ENCODE results near the gene KLHL29. TPM values are rescaled to one million over a fixed set of nuclear protein-coding genes. Genes with fewer than 3 reads are reported as not detected.

KLHL29 gene
- polyA plus RNA-seq, 3 donors = 0.03 TPM; not detected in 2

- Histone ChIP-seq H4K20me1 (ENCODE audit: insufficient read depth, low read length) (no peaks in the 10 kb centered on the region), H3K4me1 (ENCODE audit: control insufficient read depth in 1 of 2, insufficient read depth in 2 of 2, low read length in 2 of 2) (no peaks in the 10 kb centered on the region), H3K27me3 (ENCODE audit: control insufficient read depth in 2 of 2, insufficient read depth in 2 of 2, low read length in 2 of 2) (peaks cover 0 to 2% of the 10 kb centered on the region in 2 donors), H3K36me3 (replicated peaks in 1 of 2; ENCODE audit: control insufficient read depth in 1 of 2, insufficient read depth in 2 of 2, low read length in 2 of 2) (no peaks in the 10 kb centered on the region), H3K9me3 (replicated peaks in 1 of 2; ENCODE audit: control insufficient read depth in 1 of 2, insufficient read depth in 1 of 2, low read length in 2 of 2) (no peaks in the 10 kb centered on the region), H3K79me2 (ENCODE audit: insufficient read depth, low read length) (no peaks in the 10 kb centered on the region), H3K27ac (ENCODE audit: low read depth in 1 of 2, low read length in 2 of 2) (no peak overlapping the region), H3K4me2 (replicated peaks; ENCODE audit: extremely low read depth, low read length, poor library complexity, severe bottlenecking) (no peak overlapping the region), H3K4me3 (replicated peaks in 1 of 3; ENCODE audit: low read depth in 2 of 3, low read length in 3 of 3) (no peak overlapping the region), H3K9ac (ENCODE audit: insufficient read depth, low read length, poor library complexity, severe bottlenecking) (no peak overlapping the region), H2AFZ (ENCODE audit: insufficient read depth, low read depth, low read length, poor library complexity, severe bottlenecking) (no peak overlapping the region)
- no peak overlapping the region for H3K4me3 Mint-ChIP-seq
- TF ChIP-seq CTCF (IDR thresholded peaks at IDR 0.05) = no peak
- no peak for DNase-seq
- peaks cover 14 to 25% (median 15%) of the 10 kb centered on the region in 3 donors for H3K27me3 Mint-ChIP-seq (ENCODE audit: low read depth in 3 of 3)
- no peaks in the 10 kb centered on the region for H3K4me1 Mint-ChIP-seq
- H3K36me3 Mint-ChIP-seq = no peaks in the 10 kb centered on the region
- no peaks in the 10 kb centered on the region for H3K9me3 Mint-ChIP-seq
- 92% methylated on average over 11 of the region's 13 CpGs for WGBS (ENCODE audit: insufficient coverage)
- H3K27ac Mint-ChIP-seq = peak overlapping the region in 1 of 7 donors; percentile 55
- intact Hi-C loops (cut with micrococcal nuclease) = no loop called here
Measured at GRCh38 chr2:23518481-23519333, 133.7 kb downstream of the KLHL29 start.

- WGBS (ENCODE audit: insufficient coverage) = 100% methylated on average over 2 of the region's 4 CpGs
- no peaks in the 10 kb centered on the region for H3K4me1 Mint-ChIP-seq
Measured at GRCh38 chr2:23519334-23519651, 134.3 kb downstream of the KLHL29 start.

More at GRCh38 chr2:23519334-23519651, 134.3 kb downstream of the KLHL29 start:
- H3K4me3 Mint-ChIP-seq = no peak overlapping the region
- no peaks in the 10 kb centered on the region for H3K4me1 ChIP-seq (ENCODE audit: control insufficient read depth in 1 of 2, insufficient read depth in 2 of 2, low read length in 2 of 2)
- peak overlapping the region in 1 of 7 donors; percentile 55 for H3K27ac Mint-ChIP-seq
- DNase-seq = no peak
- TF ChIP-seq CTCF (IDR thresholded peaks at IDR 0.05) = no peak
- H3K4me2 ChIP-seq (replicated peaks; ENCODE audit: extremely low read depth, low read length, poor library complexity, severe bottlenecking) = no peak overlapping the region
- intact Hi-C loops (cut with micrococcal nuclease) = no loop called here
- no peaks in the 10 kb centered on the region for H4K20me1 ChIP-seq (ENCODE audit: insufficient read depth, low read length)
- no peak overlapping the region for H3K4me3 ChIP-seq (replicated peaks in 1 of 3; ENCODE audit: low read depth in 2 of 3, low read length in 3 of 3)
- H3K36me3 ChIP-seq (replicated peaks in 1 of 2; ENCODE audit: control insufficient read depth in 1 of 2, insufficient read depth in 2 of 2, low read length in 2 of 2) = no peaks in the 10 kb centered on the region
- H3K9ac ChIP-seq (ENCODE audit: insufficient read depth, low read length, poor library complexity, severe bottlenecking) = no peak overlapping the region
- peaks cover 0 to 2% of the 10 kb centered on the region in 2 donors for H3K27me3 ChIP-seq (ENCODE audit: control insufficient read depth in 2 of 2, insufficient read depth in 2 of 2, low read length in 2 of 2)
- H3K27me3 Mint-ChIP-seq (ENCODE audit: low read depth in 3 of 3) = peaks cover 14 to 24% (median 17%) of the 10 kb centered on the region in 3 donors
- no peaks in the 10 kb centered on the region for H3K9me3 ChIP-seq (replicated peaks in 1 of 2; ENCODE audit: control insufficient read depth in 1 of 2, insufficient read depth in 1 of 2, low read length in 2 of 2)
- H3K9me3 Mint-ChIP-seq = no peaks in the 10 kb centered on the region
- H3K27ac ChIP-seq (ENCODE audit: low read depth in 1 of 2, low read length in 2 of 2) = no peak overlapping the region
- no peak overlapping the region for H2AFZ ChIP-seq (ENCODE audit: insufficient read depth, low read depth, low read length, poor library complexity, severe bottlenecking)
- no peaks in the 10 kb centered on the region for H3K36me3 Mint-ChIP-seq
- no peaks in the 10 kb centered on the region for H3K79me2 ChIP-seq (ENCODE audit: insufficient read depth, low read length)
